NCI-H748 (cell line): ENCODE data around the gene TMEM131.
"Not testable (repeated sequence)": the region's sequence is repeated elsewhere in the genome, so short reads cannot be mapped to it uniquely, and the experiment has no call there.

Experiments
- DNase-seq: peaks from one replicate; lab custom pipeline; 2025; ENCODE audit not compliant: unreplicated experiment; lab: John Stamatoyannopoulos, UW

Gene TMEM131, protein sequence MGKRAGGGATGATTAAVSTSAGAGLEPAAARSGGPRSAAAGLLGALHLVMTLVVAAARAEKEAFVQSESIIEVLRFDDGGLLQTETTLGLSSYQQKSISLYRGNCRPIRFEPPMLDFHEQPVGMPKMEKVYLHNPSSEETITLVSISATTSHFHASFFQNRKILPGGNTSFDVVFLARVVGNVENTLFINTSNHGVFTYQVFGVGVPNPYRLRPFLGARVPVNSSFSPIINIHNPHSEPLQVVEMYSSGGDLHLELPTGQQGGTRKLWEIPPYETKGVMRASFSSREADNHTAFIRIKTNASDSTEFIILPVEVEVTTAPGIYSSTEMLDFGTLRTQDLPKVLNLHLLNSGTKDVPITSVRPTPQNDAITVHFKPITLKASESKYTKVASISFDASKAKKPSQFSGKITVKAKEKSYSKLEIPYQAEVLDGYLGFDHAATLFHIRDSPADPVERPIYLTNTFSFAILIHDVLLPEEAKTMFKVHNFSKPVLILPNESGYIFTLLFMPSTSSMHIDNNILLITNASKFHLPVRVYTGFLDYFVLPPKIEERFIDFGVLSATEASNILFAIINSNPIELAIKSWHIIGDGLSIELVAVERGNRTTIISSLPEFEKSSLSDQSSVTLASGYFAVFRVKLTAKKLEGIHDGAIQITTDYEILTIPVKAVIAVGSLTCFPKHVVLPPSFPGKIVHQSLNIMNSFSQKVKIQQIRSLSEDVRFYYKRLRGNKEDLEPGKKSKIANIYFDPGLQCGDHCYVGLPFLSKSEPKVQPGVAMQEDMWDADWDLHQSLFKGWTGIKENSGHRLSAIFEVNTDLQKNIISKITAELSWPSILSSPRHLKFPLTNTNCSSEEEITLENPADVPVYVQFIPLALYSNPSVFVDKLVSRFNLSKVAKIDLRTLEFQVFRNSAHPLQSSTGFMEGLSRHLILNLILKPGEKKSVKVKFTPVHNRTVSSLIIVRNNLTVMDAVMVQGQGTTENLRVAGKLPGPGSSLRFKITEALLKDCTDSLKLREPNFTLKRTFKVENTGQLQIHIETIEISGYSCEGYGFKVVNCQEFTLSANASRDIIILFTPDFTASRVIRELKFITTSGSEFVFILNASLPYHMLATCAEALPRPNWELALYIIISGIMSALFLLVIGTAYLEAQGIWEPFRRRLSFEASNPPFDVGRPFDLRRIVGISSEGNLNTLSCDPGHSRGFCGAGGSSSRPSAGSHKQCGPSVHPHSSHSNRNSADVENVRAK (N-terminal part only)

GRCh38 chr2:97995734-97996624 lies at the start of gene TMEM131:
Gene TMEM131 (minus strand): TSS chr2:97995948. CDS start chr2:97995662, 286 bp downstream.
- peak; percentile 91 for DNase-seq

DNA sequence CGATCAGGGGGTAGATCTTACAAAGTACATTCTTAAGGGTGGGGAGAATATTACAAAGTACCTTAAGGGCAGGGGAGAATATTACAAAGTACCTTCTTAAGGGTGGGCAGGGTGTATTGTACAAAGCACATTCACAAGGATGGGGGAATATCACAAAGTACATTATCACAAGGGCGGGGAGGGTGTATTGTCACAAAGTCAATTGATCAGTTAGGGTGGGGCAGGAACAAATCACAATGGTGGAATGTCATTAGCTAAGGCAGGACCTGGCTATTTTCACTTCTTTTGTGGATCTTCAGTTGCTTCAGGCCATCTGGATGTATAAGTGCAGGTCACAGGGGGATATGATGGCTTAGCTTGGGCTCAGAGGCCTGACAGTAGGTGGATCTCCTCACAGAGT lies 49.0 kb upstream of the TMEM131 start:
- DNase-seq: not testable (repeated sequence)

DNA sequence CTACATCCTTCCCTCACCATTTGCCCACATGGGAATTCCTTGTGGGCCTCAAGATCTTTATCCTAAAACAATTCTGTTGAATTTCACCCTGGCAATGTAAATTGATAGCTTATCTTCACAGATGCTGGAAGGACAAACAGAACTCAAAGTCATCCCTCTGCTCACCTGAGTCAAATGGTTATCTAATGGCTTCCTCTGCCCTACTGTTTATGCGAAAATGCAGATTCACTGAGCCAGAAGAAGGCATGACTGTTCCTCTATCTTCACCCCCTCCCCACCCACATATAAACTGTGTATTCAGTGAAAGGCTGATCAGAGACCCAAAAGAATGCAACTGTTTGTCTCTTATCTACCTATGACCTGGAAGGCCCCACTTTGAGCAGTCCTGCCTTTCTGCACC lies 47.4 kb upstream of the TMEM131 start:
- no peak for DNase-seq

GRCh38 chr2:98040331-98040939 lies 44.7 kb upstream of the TMEM131 start:
- DNase-seq: no peak

- DNase-seq: no peak
These were observed 43.5 kb upstream of the TMEM131 start for GRCh38 chr2:98039085-98039756.

GRCh38 chr2:98037666-98038336 lies 42.1 kb upstream of the TMEM131 start:
- DNase-seq: no peak

DNA sequence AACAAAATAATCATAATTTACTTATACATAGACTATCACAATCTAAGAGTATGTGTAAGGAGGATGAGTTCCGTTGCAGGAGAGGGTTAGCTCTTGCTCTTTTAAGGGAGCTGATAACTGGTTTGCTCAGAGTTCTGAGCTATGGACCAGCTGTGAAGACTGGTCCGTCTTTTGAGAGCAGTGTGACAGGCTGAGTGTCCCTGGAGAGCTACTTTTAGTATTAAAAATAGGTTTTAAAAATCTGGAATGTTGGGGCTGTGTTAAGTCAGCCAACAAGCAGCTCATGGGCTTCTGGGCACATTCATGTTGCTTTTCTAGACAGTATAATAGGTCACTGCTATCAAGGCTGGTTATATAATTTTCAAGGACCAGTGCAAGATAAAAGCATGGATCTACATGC lies 41.5 kb upstream of the TMEM131 start:
- DNase-seq: no peak

DNA sequence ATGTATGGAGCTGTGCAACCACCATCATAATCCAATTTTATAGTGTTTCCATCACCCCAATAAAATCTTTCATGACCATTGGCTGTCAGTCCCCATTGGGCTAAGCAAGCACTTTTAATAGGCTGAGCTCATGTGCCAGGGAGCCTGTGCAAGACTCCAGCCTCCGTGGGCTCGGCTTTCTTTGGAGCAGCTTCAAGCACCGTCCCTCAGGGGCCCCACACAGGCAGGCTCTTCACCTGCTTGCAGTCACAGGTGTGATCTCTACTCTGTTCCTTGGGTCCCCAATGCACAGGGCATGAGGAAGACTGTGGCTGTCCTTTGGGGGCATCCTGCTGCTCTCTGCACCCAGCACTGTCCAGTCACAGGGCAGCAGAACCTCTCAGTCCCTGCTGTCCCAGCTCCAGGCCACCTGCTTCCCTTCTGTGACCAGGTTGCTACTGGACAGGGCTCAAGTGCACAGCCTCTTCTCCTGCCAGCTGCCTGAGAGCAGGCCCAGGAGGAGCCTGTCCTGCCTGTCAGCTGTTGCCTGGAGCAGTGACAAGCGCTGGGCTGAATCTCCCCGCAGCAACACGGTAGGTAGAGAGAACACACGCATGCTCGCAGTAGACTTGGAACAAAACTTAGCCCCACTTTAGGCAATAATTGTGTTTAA lies 40.7 kb upstream of the TMEM131 start:
- DNase-seq: no peak

DNA sequence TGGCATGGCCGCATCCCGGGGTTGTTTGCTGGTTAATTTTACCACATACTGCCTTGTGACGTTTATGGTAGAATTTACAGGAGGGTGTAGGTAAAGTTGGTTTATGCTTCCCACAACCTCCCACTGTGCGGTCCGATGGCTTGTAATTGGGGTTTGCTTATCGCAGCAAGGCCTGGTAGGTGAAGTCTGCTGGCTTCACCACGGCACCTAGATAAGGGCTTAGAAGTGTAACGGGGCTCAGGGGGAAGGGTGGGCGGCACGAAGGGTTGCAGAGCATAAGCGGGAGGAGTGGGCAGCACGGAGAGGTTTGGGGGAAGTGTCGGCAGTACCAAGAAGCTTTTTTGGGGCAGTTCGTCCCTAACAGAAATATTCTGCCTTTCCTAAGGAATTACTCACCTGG lies 39.0 kb upstream of the TMEM131 start:
- no peak for DNase-seq

DNA sequence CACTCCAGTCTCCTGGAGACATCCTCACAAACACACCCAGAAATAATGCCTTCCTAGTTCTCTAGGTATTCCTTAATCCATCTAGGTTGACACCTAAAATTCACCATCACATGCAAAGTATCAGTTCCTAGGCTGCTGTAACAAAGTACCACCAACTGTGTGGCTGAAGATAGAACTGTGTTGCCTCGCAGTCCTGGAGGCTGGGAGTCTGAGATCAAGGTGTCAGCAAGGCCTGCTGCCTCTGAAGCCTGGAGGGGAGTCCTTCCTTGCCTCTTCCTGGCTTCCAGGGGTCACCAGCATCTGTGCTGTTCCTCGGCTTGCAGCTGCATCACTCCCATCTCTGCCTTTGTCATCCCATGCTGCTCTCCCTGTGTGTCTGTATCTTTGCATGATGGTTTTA lies 36.3 kb upstream of the TMEM131 start:
- no peak for DNase-seq

DNA sequence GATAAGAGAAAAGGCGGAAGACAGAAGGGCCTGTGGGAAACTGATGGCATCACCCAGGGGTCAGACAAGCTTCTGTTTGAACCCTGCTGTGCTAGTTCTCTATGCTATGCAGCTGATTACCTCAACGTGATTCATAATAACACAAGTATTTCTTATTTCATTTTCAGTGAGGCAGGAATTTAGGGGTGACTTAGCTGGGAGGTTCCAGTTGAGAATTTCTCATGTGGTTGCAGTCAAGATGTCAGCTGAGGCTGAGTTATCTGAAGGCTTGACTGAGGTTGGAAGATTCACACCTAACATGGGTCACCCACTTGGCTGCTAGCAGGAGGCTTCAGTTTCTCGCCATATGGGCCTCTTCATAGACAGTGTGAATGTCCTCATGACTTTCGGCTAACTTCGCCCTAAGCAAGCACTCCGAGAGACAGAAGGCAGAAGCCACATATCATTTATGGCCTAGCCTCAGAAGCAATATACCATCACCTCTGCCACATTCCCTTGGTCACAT lies 34.0 kb upstream of the TMEM131 start:
- no peak for DNase-seq

DNA sequence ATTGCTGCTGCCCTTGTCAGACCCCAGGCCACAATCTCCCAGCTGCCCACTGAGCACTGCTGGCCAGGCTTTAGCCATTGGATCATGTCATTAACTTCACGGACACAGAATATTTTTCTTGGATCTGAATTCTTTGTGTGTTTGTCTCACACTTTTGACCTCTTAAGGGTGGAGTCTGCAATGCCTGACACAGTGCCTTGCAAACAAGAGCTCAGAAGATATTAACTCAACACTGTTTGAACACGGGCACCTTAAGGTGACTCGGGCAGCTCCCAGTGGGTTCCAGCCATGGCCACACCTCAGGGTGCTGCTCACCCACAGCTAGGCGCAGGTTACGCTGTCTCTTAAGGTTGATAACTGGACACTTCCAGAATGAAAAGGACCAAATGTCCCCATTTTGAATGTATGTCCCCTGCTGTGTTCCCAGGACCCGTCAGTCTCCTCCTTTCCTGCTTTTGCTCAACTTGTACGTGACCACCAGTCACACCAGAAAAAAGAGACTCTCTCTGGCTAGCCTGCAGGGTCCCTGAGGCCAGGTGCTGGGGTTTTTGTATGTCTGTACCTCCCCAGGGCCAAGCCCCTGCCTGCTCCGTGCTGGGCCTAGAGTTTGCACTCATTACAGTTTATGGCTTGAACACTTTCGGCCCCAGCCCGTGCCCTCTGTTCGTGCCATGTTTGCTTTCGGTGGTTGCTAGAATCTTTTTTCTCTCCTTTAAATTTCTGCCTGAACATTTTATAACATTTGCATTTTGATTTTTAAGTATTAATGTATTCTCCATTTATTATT lies 33.4 kb upstream of the TMEM131 start:
- no peak for DNase-seq

DNA sequence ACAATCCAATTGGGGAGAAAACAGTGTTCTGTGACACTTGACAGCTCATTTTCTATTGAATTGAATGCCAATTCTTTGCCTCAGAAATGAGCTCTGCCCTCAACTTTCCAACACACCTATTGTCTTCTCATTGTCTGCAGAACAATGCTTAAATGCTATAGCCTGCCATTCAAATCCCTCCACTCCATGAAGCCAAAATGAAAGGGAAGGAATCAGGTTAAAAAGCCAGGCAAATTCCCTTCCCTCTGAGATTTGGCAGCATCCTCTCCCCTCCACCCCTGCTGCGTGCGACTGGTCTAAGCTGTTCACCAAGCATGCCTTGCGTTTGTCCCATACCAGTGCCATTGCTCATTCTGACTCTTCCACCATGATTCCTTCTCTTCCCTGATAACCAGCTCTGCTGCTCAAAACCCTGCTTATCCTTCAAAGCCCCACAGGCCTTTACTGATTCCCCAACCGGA lies 32.4 kb upstream of the TMEM131 start:
- DNase-seq: no peak

- DNase-seq: no peak
These were observed 31.8 kb upstream of the TMEM131 start for GRCh38 chr2:98027538-98027937.

DNA sequence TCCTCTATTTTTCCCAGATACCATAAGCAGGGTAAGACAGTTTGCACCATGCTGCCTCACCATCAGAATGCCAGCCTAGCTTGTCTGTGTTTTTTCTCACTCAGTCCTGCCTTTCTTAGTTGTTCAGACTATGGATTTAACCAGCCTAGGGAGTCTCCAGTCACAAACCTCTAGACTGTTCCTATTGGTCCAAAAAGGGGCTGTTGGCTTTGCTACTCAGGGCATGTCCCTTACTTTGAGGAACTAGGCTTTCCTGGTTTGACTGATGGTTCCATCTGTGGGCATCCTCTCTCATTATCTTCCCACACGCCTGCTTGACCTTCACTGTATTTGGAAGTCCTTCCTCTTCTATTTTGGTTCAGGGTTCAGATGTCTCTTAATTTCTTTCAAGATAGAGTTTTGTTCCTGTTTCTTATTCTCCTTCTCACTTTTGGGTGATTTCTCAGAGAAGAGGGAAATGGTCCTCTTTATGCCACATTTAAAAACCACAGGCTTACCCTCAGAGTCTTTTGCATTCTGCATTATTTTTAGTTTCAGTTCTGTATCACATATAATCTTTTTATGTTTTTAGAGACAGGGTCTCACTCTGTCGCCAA lies 31.3 kb upstream of the TMEM131 start:
- DNase-seq: no peak

DNA sequence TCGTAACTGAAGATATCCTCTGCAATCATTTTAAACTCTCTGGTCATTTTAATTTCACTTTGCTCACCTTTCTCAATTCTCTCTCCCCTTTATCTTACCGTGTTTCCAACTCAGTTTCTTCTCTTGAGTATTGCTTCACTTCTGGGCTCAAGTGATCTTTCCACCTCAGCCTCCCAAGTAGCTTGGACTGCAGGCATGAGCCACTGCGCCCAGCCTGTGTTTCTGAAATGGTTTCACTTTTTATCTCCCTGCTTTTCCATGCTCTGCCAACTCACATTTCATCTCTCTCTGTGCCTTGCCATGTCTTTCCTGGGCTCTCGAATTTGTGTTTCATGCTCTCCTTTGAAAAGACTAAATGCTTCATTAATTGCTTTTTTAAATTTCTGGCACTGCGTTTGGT lies 30.5 kb upstream of the TMEM131 start:
- DNase-seq: no peak
